ENCODE data around the gene PRRT3.
A peak's percentile ranks its signal among the peaks of the same experiment; 100 is the strongest.
"Not testable (repeated sequence)": the region's sequence is repeated elsewhere in the genome, so short reads cannot be mapped to it uniquely, and the experiment has no call there.

Gene PRRT3

GRCh38 chr3:9947025-9947995 lies 4.9 kb downstream of the PRRT3 start:
- peak; percentile 62 for DNase-seq

GRCh38 chr3:9946112-9947024 lies 5.8 kb downstream of the PRRT3 start:
- DNase-seq: peak; percentile 82

GRCh38 chr3:9945358-9945757 lies 6.8 kb downstream of the PRRT3 start:
- DNase-seq: no peak

- DNase-seq: no peak
Measured at GRCh38 chr3:9944271-9944670, 7.9 kb downstream of the PRRT3 start.

- no peak for DNase-seq
Measured at GRCh38 chr3:9942934-9943690, 9.1 kb downstream of the PRRT3 start.

- DNase-seq: no peak
Measured at GRCh38 chr3:9942164-9942563, 10.0 kb downstream of the PRRT3 start.

GRCh38 chr3:9940746-9941145 lies 11.5 kb downstream of the PRRT3 start:
- DNase-seq: no peak

- not testable (repeated sequence) for DNase-seq
Measured at GRCh38 chr3:9939906-9940305, 12.3 kb downstream of the PRRT3 start.

GRCh38 chr3:9938966-9939365 lies 13.2 kb downstream of the PRRT3 start:
- no peak for DNase-seq

- no peak for DNase-seq
Measured at GRCh38 chr3:9937486-9938238, 14.5 kb downstream of the PRRT3 start.

GRCh38 chr3:9935966-9936510 lies 16.2 kb downstream of the PRRT3 start:
- no peak for DNase-seq

GRCh38 chr3:9934993-9935392 lies 17.2 kb downstream of the PRRT3 start:
- DNase-seq: no peak

- DNase-seq: no peak
Measured at GRCh38 chr3:9934235-9934621, 18.0 kb downstream of the PRRT3 start.

- DNase-seq: peak; percentile 96
Measured at GRCh38 chr3:9933561-9934234, 18.5 kb downstream of the PRRT3 start, which contains the start of gene CRELD1. TSS of gene CRELD1 (plus strand) at chr3:9933834. CDS start at chr3:9934439, 605 bp downstream.

- DNase-seq: peak; percentile 56
Measured at GRCh38 chr3:9932843-9933560, 19.2 kb downstream of the PRRT3 start.

GRCh38 chr3:9932535-9932842 lies 19.7 kb downstream of the PRRT3 start:
- peak; percentile 50 for DNase-seq

GRCh38 chr3:9930804-9931418 lies 21.3 kb downstream of the PRRT3 start:
- DNase-seq: no peak

- no peak for DNase-seq
Measured at GRCh38 chr3:9928158-9928557, 24.1 kb downstream of the PRRT3 start.

GRCh38 chr3:9918261-9919038 lies 33.8 kb downstream of the PRRT3 start:
- no peak for DNase-seq

Measured in midbrain (tissue), 1 donor.